Measurements from ENCODE around the gene NPC1. TPM values are rescaled to one million over a fixed set of nuclear protein-coding genes. Genes with fewer than 3 reads are reported as not detected.

The NPC1 gene
- total and polyA plus RNA-seq, 11 donors: 7.8 to 42.7 (median 16.8) TPM

DNA sequence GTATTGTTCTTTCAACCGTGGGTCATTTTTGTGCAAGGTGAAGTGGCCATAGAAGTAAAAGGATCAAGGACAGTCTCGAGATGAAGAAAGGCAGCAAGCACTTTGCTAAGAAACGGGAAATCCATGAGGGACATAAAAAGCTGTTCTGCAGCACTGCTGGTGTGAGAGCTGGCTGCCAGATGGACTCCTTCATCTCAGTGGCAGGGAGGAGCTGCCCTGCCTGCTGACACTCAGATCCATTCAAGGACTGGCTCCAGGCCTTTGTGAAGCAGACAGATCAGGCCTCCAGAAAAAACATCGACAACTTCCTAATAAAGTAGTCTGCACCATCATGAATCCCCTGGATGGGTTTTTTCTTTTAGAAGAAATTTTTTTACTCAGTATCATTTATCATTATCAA, 53.5 kb downstream of the NPC1 start:
- TF ChIP-seq, protein P1, sequence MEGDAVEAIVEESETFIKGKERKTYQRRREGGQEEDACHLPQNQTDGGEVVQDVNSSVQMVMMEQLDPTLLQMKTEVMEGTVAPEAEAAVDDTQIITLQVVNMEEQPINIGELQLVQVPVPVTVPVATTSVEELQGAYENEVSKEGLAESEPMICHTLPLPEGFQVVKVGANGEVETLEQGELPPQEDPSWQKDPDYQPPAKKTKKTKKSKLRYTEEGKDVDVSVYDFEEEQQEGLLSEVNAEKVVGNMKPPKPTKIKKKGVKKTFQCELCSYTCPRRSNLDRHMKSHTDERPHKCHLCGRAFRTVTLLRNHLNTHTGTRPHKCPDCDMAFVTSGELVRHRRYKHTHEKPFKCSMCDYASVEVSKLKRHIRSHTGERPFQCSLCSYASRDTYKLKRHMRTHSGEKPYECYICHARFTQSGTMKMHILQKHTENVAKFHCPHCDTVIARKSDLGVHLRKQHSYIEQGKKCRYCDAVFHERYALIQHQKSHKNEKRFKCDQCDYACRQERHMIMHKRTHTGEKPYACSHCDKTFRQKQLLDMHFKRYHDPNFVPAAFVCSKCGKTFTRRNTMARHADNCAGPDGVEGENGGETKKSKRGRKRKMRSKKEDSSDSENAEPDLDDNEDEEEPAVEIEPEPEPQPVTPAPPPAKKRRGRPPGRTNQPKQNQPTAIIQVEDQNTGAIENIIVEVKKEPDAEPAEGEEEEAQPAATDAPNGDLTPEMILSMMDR (IDR thresholded peaks at IDR 0.05): no peak
- TF ChIP-seq POLR2A (IDR thresholded peaks at IDR 0.05): no peak
- H3K27me3 ChIP-seq: no peaks in the 10 kb centered on the region
- no peaks in the 10 kb centered on the region for H3K9me3 ChIP-seq
- H3K4me1 ChIP-seq: peaks cover 0 to 28% (median 0%) of the 10 kb centered on the region in 12 donors
- intact Hi-C loops (cut with DNase I): loop anchor here in 1 of 10 donors (10.0 kb wide), 1 partner anchor 282 kb away; no protein-coding TSS in a partner anchor
- peaks cover 0 to 100% (median 100%) of the 10 kb centered on the region in 9 donors for H3K36me3 ChIP-seq
- H3K27ac ChIP-seq: no peak overlapping the region
- ATAC-seq (peak in 3 of 4 donors; percentile 35 to 52 (median 52)), DNase-seq (peak in 3 of 5 donors; percentile 20 to 60 (median 40))
- H3K4me3 ChIP-seq: no peak overlapping the region
- 68 to 78% (median 74%) methylated on average over 4 of the region's 4 CpGs for WGBS, 4 donors

GRCh38 chr18:23531912-23532311, 54.4 kb downstream of the NPC1 start:
- 79 to 90% (median 88%) methylated on average over 13 of the region's 13 CpGs for WGBS, 4 donors
- Histone ChIP-seq H3K27ac (no peak overlapping the region), H3K4me3 (no peak overlapping the region), H3K9me3 (no peaks in the 10 kb centered on the region), H3K4me1 (peaks cover 0 to 28% (median 0%) of the 10 kb centered on the region in 12 donors), H3K27me3 (no peaks in the 10 kb centered on the region), H3K36me3 (peaks cover 0 to 100% (median 100%) of the 10 kb centered on the region in 9 donors)
- ATAC-seq (peak in 3 of 4 donors; percentile 5 to 38 (median 28)), DNase-seq (no peak)
- no peak for TF ChIP-seq POLR2A (IDR thresholded peaks at IDR 0.05)
- TF ChIP-seq, protein P1 (IDR thresholded peaks at IDR 0.05): no peak
- intact Hi-C loops (cut with DNase I): loop anchor here in 1 of 10 donors (10.0 kb wide), 1 partner anchor 283 kb away; no protein-coding TSS in a partner anchor

- TF ChIP-seq POLR2A (IDR thresholded peaks at IDR 0.05): no peak
- TF ChIP-seq, protein P1 (IDR thresholded peaks at IDR 0.05): no peak
- Histone ChIP-seq H3K27me3 (no peaks in the 10 kb centered on the region), H3K4me1 (peaks cover 0 to 28% (median 0%) of the 10 kb centered on the region in 12 donors), H3K4me3 (no peak overlapping the region), H3K36me3 (peaks cover 0 to 100% (median 100%) of the 10 kb centered on the region in 9 donors), H3K27ac (peak overlapping the region in 1 of 12 donors; percentile 78), H3K9me3 (no peaks in the 10 kb centered on the region)
- intact Hi-C loops (cut with DNase I): loop anchor here in 1 of 10 donors (10.0 kb wide), 1 partner anchor 285 kb away; no protein-coding TSS in a partner anchor
- 81 to 86% (median 84%) methylated on average over 7 of the region's 7 CpGs for WGBS, 4 donors
- ATAC-seq (no peak), DNase-seq (no peak)
These were observed 56.1 kb downstream of the NPC1 start for GRCh38 chr18:23530195-23530594.

DNA sequence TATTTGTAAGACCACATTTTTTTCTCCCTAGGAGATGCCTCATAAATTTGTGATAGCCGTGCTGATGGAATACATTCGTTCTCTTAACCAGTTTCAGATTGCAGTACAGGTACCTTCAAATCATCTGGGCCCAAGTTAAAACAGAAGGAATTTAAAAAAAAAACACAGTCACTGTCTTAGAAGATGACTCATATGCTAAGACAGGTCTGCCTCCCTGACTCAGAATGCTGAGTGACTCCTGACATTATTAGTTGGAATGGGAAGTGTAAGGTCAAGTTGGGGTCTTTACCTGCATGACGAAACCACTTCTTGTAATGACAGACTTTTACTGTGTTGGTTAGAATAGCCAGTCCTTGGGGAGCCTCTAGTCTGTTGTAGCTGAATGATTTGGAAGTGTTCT, 56.7 kb downstream of the NPC1 start:
- intact Hi-C loops (cut with DNase I): loop anchor here in 2 of 10 donors (10.0 kb wide), 1 partner anchor 285 kb away; no protein-coding TSS in a partner anchor
- ATAC-seq: no peak
- peak overlapping the region in 1 of 12 donors; percentile 78 for H3K27ac ChIP-seq

More for the DNA sequence above, 56.7 kb downstream of the NPC1 start:
- TF ChIP-seq POLR2A (IDR thresholded peaks at IDR 0.05): no peak
- TF ChIP-seq, protein P1 (IDR thresholded peaks at IDR 0.05): no peak
- Histone ChIP-seq H3K4me1 (peaks cover 0 to 28% (median 0%) of the 10 kb centered on the region in 12 donors), H3K27me3 (no peaks in the 10 kb centered on the region), H3K9me3 (no peaks in the 10 kb centered on the region), H3K4me3 (no peak overlapping the region), H3K36me3 (peaks cover 0 to 100% (median 99%) of the 10 kb centered on the region in 9 donors)
- DNase-seq: no peak
- 87 to 92% (median 90%) methylated on average over 3 of the region's 3 CpGs for WGBS, 4 donors
